ENCODE data around the gene ANKRD33B.

Gene ANKRD33B

GRCh38 chr5:10522224-10522611 is 41.7 kb upstream of the ANKRD33B start:
- no peak for DNase-seq (ENCODE audit: low spot score)
- in situ Hi-C loops (cut with MboI; ENCODE audit: low sequenced_read_pairs, unreplicated experiment), result no loop called here
- TF ChIP-seq, protein P1, sequence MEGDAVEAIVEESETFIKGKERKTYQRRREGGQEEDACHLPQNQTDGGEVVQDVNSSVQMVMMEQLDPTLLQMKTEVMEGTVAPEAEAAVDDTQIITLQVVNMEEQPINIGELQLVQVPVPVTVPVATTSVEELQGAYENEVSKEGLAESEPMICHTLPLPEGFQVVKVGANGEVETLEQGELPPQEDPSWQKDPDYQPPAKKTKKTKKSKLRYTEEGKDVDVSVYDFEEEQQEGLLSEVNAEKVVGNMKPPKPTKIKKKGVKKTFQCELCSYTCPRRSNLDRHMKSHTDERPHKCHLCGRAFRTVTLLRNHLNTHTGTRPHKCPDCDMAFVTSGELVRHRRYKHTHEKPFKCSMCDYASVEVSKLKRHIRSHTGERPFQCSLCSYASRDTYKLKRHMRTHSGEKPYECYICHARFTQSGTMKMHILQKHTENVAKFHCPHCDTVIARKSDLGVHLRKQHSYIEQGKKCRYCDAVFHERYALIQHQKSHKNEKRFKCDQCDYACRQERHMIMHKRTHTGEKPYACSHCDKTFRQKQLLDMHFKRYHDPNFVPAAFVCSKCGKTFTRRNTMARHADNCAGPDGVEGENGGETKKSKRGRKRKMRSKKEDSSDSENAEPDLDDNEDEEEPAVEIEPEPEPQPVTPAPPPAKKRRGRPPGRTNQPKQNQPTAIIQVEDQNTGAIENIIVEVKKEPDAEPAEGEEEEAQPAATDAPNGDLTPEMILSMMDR (IDR thresholded peaks at IDR 0.05; ENCODE audit: borderline replicate concordance, control extremely low read depth, extremely low read depth, insufficient read depth, missing control alignments), result no peak

GRCh38 chr5:10524376-10525123 is 39.3 kb upstream of the ANKRD33B start:
- in situ Hi-C loops (cut with MboI; ENCODE audit: low sequenced_read_pairs, unreplicated experiment), result no loop called here
- TF ChIP-seq, protein P1 (IDR thresholded peaks at IDR 0.05; ENCODE audit: borderline replicate concordance, control extremely low read depth, extremely low read depth, insufficient read depth, missing control alignments), result no peak
- no peak for DNase-seq (ENCODE audit: low spot score)

GRCh38 chr5:10525124-10525495 is 38.8 kb upstream of the ANKRD33B start:
- in situ Hi-C loops (cut with MboI; ENCODE audit: low sequenced_read_pairs, unreplicated experiment), result no loop called here
- TF ChIP-seq, protein P1 (IDR thresholded peaks at IDR 0.05; ENCODE audit: borderline replicate concordance, control extremely low read depth, extremely low read depth, insufficient read depth, missing control alignments), result no peak
- DNase-seq (ENCODE audit: low spot score), result no peak

GRCh38 chr5:10527281-10527950 is 36.5 kb upstream of the ANKRD33B start:
- in situ Hi-C loops (cut with MboI; ENCODE audit: low sequenced_read_pairs, unreplicated experiment), result no loop called here
- TF ChIP-seq, protein P1 (IDR thresholded peaks at IDR 0.05; ENCODE audit: borderline replicate concordance, control extremely low read depth, extremely low read depth, insufficient read depth, missing control alignments), result no peak
- no peak for DNase-seq (ENCODE audit: low spot score)

DNA sequence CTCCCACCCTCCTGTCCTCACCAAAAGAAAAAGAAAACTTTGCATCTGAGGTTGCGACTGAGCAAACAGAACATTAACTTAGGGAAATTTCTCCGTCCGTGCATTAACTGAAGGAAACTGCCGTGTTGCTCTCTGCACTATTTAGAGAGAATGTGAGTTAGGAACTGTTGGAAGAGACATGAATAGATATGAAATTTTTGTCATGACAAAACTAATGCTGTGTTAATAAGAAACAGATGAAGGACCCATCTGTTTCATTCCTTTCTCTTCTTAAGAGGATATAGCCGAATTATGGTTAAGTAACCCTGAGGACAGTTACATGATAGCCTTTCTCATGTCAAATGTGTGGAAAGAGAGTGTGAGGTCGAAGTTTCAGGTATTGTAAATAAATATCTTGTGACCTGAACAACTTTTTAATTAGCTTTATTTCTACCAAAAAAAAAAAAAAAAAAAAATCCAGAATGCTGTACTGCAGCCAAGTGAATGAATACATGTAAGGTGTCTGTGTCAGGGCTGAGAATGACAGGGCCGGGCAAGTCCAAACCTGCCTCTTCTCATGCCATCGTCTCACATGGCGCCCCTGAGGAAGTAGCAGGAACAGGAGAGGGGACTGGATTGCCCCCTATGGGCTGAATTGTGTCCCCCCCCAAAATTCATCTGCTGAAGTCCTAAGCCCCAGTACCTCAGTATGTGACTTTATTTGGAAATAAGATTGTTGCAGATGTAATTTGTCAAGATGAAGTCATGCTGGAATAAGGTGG is 35.6 kb upstream of the ANKRD33B start:
- in situ Hi-C loops (cut with MboI; ENCODE audit: low sequenced_read_pairs, unreplicated experiment), result no loop called here

DNA sequence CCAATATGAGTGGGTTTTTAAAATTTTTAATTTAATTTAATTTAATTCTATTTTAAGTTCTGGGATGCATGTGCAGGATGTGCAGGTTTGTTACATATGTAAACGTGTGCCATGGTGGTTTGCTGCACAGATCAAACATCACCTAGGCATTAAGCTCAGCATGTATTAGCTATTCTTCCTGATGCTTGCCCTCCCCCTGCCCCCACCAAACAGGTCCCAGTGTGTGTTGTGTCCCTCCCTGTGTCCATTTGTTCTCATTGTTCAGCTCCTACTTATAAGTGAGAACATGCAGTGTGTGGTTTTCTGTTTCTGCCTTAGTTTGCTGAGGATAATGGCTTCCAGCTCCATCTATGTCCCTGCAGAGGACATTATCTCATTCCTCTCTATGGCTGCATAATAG is 35.0 kb upstream of the ANKRD33B start:
- in situ Hi-C loops (cut with MboI; ENCODE audit: low sequenced_read_pairs, unreplicated experiment), result no loop called here
- TF ChIP-seq, protein P1 (IDR thresholded peaks at IDR 0.05; ENCODE audit: borderline replicate concordance, control extremely low read depth, extremely low read depth, insufficient read depth, missing control alignments), result no peak
- DNase-seq (ENCODE audit: low spot score), result no peak

More for the DNA sequence above, 35.6 kb upstream of the ANKRD33B start:
- no peak for DNase-seq (ENCODE audit: low spot score)
- TF ChIP-seq, protein P1 (IDR thresholded peaks at IDR 0.05; ENCODE audit: borderline replicate concordance, control extremely low read depth, extremely low read depth, insufficient read depth, missing control alignments), result no peak
